Measurements from ENCODE around the gene DLGAP1. TPM values are rescaled to one million over a fixed set of nuclear protein-coding genes. Genes with fewer than 3 reads are reported as not detected.

DLGAP1 gene
- total RNA-seq, 1 experiment from 2014 or later, result 0.39 TPM

DNA sequence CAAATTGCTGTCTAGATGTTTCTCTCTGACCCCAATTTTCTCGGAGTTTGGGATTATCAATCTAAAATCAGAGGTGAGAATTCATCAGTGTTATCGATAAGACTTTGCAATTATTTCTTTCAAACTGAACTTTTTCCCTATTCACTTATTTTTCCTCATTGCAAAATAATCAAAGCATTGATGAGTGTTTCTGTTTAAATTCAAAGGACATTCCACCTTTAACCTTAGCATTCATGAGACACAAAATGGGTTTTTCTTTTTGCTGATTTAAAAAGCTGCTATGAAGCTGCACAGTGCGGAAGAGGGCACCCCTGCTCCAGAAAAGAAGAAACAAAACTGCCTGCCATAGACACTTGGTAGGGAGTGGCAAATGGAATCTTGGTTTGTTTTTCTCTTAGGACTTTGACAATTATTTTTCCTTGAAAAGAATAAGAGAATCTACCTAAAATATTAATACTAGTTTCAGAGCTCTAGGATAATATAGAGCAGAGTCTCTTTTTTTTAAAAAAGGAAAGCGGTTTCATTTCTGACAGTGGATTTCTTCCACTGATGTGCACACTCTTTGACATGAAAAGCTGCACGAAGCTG lies 801.8 kb downstream of the DLGAP1 start:
- Histone ChIP-seq H3K4me1 (ENCODE audit: control insufficient read depth in 1 of 2, insufficient read depth in 2 of 2, low read length in 2 of 2) (peaks cover 85 to 87% of the 10 kb centered on the region in 2 experiments), H3K9me3 (ENCODE audit: control insufficient read depth in 1 of 2, insufficient read depth in 1 of 2, low read depth in 1 of 2, low read length in 2 of 2) (no peaks in the 10 kb centered on the region), H3K79me2 (ENCODE audit: insufficient read depth, low read length) (peaks cover 9% of the 10 kb centered on the region), H2AFZ (ENCODE audit: low read depth, low read length, poor library complexity, severe bottlenecking) (no peak overlapping the region), H3K9ac (ENCODE audit: low read length) (peak overlapping the region; percentile 88), H3K36me3 (ENCODE audit: control insufficient read depth in 1 of 2, insufficient read depth in 2 of 2, low read length in 2 of 2) (no peaks in the 10 kb centered on the region), H3K4me3 (replicated peaks in 1 of 2; ENCODE audit: low read depth in 1 of 2, low read length in 2 of 2) (peak overlapping the region; percentile 39 to 52), H3K9me2 (ENCODE audit: insufficient read depth) (no peaks in the 10 kb centered on the region), H4K20me1 (ENCODE audit: insufficient read depth) (no peaks in the 10 kb centered on the region), H3K4me2 (ENCODE audit: low read length) (peak overlapping the region; percentile 87), H3K27ac (ENCODE audit: low read depth, low read length) (peak overlapping the region; percentile 96), H3K27me3 (ENCODE audit: insufficient read depth, low read length) (no peaks in the 10 kb centered on the region)
- DNase-seq (ENCODE audit: low read depth, low spot score) (no peak), ATAC-seq (no peak)
- POLR2A ChIA-PET, result interaction anchor here (0.7 to 10.6 kb wide), 23 partner anchors 9 to 389 kb away, joined by 3 to 266 read pairs (median 5); no protein-coding TSS in a partner anchor
- CTCF ChIA-PET, result interaction anchor here (0.9 to 2.4 kb wide), 4 partner anchors 11 to 216 kb away, joined by 3 to 13 read pairs (median 4); no protein-coding TSS in a partner anchor
- TSS peak; percentile 88 for BruUV-seq (replicated peaks)
- RAD21 ChIA-PET (ENCODE audit: low non-redundant PET in 1 of 2, low total read pairs in 2 of 2, uncharacterized antibody in 2 of 2, unreplicated experiment in 2 of 2), result interaction anchor here (1.0 to 1.2 kb wide), 3 partner anchors 11 to 26 kb away, joined by 4 to 5 read pairs (median 4); no protein-coding TSS in a partner anchor
- intact Hi-C loops (cut with micrococcal nuclease), result loop anchor here (2.0 to 5.0 kb wide), 3 partner anchors 51 to 206 kb away; no protein-coding TSS in a partner anchor
- TF ChIP-seq POLR2A (IDR thresholded peaks at IDR 0.05; ENCODE audit: borderline replicate concordance, extremely low read depth, insufficient read depth, insufficient read length), result peak; percentile 66
- no peak for TF ChIP-seq SRF (IDR thresholded peaks at IDR 0.05; ENCODE audit: low read depth)

DNA sequence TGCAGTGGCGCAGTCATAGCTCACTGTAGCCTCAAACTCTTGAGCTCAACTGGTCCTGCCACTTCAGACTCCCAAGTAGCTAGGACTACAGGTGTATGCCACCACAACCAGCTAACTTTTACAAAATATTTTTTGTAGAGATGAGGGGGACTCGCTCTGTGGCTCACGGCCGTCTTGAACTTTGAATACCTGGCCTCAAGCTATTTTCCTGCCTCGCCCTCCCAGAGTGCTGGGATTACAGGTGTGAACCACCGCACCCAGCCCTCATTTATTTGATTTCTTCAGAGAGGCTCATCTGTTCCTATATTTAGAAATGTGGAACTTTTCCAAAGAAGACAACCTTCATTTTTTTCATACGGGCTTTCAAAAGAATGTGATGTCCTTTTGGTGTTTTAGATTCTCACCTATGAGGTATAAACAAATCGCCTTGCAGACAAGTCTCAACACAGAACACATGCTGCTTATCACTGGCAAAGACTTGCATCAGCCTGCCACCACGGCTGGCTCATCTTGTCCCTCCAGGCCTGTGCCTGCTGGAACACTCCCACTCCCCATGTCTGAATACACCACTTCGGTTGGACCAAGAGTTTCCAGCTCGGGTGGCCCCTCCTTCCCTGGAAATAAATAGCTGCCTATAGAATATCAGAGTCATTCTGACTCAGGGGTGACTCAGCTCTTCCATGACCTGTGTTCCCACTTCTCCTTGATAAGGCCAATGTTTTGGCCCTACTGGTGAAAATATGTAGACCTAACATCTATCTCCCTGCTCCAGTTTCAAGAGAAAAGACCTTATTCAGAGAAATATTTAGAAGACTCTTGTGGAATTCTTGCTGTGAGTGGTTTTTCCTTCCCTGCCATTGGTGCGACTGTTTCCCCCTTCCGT lies 802.5 kb downstream of the DLGAP1 start:
- ChIA-PET CTCF (interaction anchor here (0.9 to 2.4 kb wide), 4 partner anchors 12 to 217 kb away, joined by 3 to 13 read pairs (median 4); no protein-coding TSS in a partner anchor), RAD21 (ENCODE audit: low non-redundant PET in 1 of 2, low total read pairs in 2 of 2, uncharacterized antibody in 2 of 2, unreplicated experiment in 2 of 2) (interaction anchor here (1.0 to 1.2 kb wide), 4 partner anchors 12 to 47 kb away, joined by 3 to 5 read pairs (median 4); no protein-coding TSS in a partner anchor), POLR2A (interaction anchor here (0.7 to 10.6 kb wide), 25 partner anchors 8 to 388 kb away, joined by 3 to 266 read pairs (median 5); no protein-coding TSS in a partner anchor)
- peak overlapping the region; percentile 88 for H3K9ac ChIP-seq (ENCODE audit: low read length)
- H3K36me3 ChIP-seq (ENCODE audit: control insufficient read depth in 1 of 2, insufficient read depth in 2 of 2, low read length in 2 of 2), result no peaks in the 10 kb centered on the region
- BruUV-seq (replicated peaks), result TSS peak; percentile 91
- H3K9me3 ChIP-seq (ENCODE audit: control insufficient read depth in 1 of 2, insufficient read depth in 1 of 2, low read depth in 1 of 2, low read length in 2 of 2), result no peaks in the 10 kb centered on the region
- ATAC-seq, result peak; percentile 72
- intact Hi-C loops (cut with micrococcal nuclease), result loop anchor here (1.0 to 5.0 kb wide), 4 partner anchors 28 to 205 kb away; no protein-coding TSS in a partner anchor
- H3K9me2 ChIP-seq (ENCODE audit: insufficient read depth), result no peaks in the 10 kb centered on the region
- TF ChIP-seq, protein P1, sequence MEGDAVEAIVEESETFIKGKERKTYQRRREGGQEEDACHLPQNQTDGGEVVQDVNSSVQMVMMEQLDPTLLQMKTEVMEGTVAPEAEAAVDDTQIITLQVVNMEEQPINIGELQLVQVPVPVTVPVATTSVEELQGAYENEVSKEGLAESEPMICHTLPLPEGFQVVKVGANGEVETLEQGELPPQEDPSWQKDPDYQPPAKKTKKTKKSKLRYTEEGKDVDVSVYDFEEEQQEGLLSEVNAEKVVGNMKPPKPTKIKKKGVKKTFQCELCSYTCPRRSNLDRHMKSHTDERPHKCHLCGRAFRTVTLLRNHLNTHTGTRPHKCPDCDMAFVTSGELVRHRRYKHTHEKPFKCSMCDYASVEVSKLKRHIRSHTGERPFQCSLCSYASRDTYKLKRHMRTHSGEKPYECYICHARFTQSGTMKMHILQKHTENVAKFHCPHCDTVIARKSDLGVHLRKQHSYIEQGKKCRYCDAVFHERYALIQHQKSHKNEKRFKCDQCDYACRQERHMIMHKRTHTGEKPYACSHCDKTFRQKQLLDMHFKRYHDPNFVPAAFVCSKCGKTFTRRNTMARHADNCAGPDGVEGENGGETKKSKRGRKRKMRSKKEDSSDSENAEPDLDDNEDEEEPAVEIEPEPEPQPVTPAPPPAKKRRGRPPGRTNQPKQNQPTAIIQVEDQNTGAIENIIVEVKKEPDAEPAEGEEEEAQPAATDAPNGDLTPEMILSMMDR (IDR thresholded peaks at IDR 0.05 in 2 of 3, conservative IDR thresholded peaks at IDR 0.05 in 1 of 3; ENCODE audit: borderline replicate concordance in 1 of 3, insufficient read depth in 1 of 3, low read depth in 2 of 3, low read length in 2 of 3), result peak in 2 of 3 experiments; percentile 7 to 13; a peak in 1 of 6 replicates
- TF ChIP-seq TCF7L2 (IDR thresholded peaks at IDR 0.05; ENCODE audit: borderline replicate concordance, extremely low read depth, insufficient read depth, insufficient read length) (peak; percentile 74), POLR2AphosphoS5 (IDR thresholded peaks at IDR 0.05; ENCODE audit: low read depth, low read length) (peak; percentile 93), ELF1 (IDR thresholded peaks at IDR 0.05; ENCODE audit: borderline replicate concordance, low read depth) (no peak), YY1 (IDR thresholded peaks at IDR 0.05; ENCODE audit: extremely low read depth, insufficient replicate concordance, low read depth, low read length) (peak; percentile 5), JUND (IDR thresholded peaks at IDR 0.05) (no peak)
- TF ChIP-seq, protein P2, sequence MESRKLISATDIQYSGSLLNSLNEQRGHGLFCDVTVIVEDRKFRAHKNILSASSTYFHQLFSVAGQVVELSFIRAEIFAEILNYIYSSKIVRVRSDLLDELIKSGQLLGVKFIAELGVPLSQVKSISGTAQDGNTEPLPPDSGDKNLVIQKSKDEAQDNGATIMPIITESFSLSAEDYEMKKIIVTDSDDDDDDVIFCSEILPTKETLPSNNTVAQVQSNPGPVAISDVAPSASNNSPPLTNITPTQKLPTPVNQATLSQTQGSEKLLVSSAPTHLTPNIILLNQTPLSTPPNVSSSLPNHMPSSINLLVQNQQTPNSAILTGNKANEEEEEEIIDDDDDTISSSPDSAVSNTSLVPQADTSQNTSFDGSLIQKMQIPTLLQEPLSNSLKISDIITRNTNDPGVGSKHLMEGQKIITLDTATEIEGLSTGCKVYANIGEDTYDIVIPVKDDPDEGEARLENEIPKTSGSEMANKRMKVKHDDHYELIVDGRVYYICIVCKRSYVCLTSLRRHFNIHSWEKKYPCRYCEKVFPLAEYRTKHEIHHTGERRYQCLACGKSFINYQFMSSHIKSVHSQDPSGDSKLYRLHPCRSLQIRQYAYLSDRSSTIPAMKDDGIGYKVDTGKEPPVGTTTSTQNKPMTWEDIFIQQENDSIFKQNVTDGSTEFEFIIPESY (IDR thresholded peaks at IDR 0.05; ENCODE audit: extremely low read depth, insufficient replicate concordance, low read length), result peak; percentile 64
- H3K27me3 ChIP-seq (ENCODE audit: insufficient read depth, low read length), result no peaks in the 10 kb centered on the region
- no peak overlapping the region for H2AFZ ChIP-seq (ENCODE audit: low read depth, low read length, poor library complexity, severe bottlenecking)
- H3K79me2 ChIP-seq (ENCODE audit: insufficient read depth, low read length), result peaks cover 9% of the 10 kb centered on the region
- H3K4me1 ChIP-seq (ENCODE audit: control insufficient read depth in 1 of 2, insufficient read depth in 2 of 2, low read length in 2 of 2), result peaks cover 92 to 93% of the 10 kb centered on the region in 2 experiments
- H3K4me3 ChIP-seq (replicated peaks in 1 of 2; ENCODE audit: low read depth in 1 of 2, low read length in 2 of 2), result peak overlapping the region; percentile 39 to 52
- H4K20me1 ChIP-seq (ENCODE audit: insufficient read depth), result no peaks in the 10 kb centered on the region
- H3K4me2 ChIP-seq (ENCODE audit: low read length), result peak overlapping the region; percentile 87
- H3K27ac ChIP-seq (ENCODE audit: low read depth, low read length), result peak overlapping the region; percentile 96
- peak; percentile 98 for DNase-seq (ENCODE audit: low read depth, low spot score)

Measured in HCT116 (cell line).